GM19455 (cell line): ENCODE measurements around the gene EFCC1.

Source experiments
- ATAC-seq: cut with Tn5 transposase; IDR thresholded peaks from one replicate; pipeline ENCODE4 v1.9.1; 2021; ENCODE audit not compliant: unreplicated experiment

Gene EFCC1

DNA sequence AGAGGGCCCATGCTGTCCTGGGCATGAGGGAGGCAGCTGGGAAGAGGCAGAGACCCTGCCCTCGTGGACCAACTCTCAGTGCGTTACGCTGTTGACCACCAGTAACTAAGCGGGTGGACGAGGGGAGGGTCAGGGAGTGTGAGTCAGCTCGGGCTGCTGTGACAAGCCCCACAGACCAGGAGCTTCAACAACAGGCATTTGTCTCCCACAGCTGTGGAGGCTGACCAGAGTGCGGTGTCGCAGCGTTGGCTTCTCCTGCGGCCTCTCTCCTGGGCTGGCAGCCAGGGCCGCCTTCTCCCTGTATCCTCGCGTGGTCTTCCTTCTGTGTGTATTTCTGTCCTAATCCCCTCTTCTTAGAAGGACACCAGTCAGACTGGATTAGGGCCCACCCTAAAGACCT lies 13.0 kb downstream of the EFCC1 start:
- ATAC-seq, result no peak

DNA sequence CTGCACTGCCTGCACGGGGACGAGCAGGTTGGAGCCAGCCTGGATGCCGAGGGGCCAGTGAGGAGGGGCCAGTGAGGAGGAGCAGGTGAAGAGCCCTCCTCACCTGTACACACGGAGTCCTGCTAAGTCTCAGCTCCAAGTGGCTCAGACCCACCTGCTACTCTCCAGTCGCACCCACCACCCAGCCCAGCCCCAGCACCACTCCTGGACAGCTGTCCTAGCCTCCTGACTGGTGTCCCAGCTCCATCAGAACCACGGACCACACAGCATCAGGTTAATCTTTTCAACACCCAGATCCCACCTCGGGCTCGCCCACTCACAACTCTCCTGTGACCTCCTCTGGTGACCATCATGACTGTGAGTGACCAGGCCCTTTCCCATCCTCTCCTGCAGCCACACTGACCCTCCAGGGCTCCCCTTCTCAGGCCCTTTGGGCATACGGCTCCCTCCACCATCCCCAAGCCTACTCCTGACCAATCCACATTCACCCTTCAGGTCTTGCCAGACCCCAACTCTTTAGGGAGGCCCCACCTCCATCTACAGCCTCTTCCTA lies 13.8 kb downstream of the EFCC1 start:
- no peak for ATAC-seq

DNA sequence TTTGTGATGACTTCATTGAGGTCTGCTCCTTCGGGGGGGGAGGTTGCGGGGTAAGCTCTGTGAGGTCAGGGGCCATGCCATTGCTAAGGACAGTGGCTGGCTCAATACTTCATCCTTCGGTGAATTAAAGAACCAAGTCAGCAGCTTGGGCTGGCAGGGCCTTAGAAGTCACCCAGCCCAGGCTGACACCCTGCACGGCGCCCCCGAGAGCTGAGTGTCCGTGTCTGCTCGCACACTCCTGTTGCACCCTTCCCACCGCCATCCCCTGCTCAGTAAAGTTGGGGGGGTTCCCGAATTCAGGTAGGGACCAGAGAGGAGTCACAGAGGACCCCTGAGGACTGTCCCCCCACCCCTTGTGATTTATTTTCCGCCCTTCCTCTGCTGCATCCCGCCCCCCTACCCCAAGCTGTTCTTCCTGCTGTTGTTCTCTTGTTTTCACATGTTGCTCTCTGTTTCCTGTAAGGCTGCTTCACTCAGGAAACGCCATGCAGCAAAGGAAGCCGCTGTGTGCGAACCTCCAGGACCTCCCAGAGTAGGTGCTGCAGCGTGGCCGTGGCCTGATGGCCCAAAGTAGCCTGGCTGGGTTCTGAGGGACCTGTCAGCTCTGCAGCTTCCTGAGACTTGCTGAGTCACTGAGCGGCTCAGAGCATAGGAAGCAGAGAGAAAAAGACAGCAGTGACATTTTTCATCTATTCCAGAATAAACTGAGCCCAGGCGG lies 14.4 kb downstream of the EFCC1 start:
- ATAC-seq, result no peak

DNA sequence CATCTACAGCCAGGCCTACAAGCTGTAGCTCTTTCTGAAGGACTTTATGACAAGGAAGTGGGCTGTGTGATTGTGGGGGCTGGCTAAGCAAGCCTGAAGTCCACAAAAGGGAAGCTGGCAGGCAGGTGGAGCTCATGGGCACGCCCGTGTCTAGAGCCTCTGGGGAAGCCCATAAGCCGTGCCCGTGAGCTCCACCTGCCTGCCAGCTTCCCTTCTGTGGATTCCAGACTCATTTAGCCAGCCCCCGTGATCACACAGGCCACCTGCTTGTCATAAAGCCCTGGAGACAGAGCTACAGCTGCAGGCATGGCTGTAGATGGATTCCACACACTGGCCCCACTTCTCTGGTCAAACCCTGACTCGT lies 15.2 kb downstream of the EFCC1 start:
- no peak for ATAC-seq

DNA sequence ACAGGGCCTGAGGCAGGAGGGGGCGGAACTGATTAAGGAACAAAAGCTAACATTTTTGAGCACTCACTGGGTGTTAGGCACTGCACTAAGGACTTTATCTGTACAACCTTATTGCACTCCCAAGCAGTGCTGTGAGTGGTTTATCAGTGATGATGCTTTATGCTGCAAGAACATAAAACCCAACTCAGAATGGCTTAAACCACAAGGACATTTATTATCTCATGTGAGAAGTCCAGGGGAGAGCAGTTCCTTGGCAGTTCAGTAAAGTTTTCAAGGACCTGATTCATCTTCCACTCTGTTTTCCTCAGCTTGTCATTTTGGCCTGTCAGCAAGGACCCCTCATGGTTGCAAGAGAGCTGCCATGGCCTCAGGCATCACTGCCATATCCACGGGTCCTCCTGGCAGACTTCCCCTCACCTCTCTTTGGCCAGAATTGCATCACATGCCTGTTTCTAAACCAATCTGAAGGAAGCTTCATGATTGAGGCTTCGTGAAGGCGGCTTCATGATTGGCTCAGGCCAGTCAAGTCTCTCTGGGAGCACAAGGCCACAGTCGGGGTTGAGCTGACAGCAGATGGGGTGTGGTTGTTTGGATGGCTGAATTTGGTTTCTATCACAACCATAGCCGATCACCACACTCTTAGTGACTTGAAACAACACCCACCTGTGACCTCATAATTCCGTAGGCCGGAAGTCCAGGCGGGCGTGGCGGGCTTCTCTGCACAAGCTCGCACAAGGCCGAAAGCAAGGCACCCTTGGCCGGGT lies 15.8 kb downstream of the EFCC1 start:
- ATAC-seq, result no peak

DNA sequence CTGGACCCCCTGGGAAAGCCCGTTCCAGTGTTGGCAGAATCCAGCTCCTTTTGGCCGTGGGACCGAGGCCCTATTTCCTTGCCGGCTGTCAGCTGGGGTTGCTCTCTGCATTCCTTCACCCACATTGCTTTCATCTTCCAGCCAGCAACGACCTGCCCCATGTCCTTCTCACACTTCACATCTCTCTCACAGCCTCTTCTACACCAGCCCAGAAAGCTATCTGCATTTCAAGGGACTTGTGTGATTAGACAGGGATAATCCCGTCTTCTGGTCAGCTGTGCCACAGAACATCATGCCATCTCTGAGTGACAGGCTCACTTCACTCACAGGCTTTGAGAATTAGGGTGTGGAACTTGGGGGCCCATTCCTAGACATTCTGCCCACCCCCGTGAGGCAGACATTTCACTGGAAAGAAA lies 16.4 kb downstream of the EFCC1 start:
- no peak for ATAC-seq

DNA sequence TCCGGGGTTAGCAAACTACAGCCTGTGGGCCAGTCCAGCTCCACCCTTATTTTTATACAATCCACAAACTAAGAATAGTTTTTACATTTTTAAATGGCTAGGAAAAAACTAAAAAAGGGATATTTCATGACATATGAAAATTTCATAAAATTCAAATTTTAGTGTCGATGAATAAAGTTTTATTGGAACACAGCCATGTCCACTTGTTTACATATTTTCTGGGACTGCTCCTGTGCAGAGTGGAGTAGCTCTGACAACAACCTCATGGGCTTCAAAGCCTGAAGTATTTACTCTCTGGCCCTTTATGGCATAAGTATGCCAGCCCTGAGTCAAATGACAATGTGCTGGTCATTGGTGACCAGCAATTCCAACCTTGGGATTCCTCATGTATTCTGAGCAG lies 17.2 kb downstream of the EFCC1 start:
- ATAC-seq, result no peak

DNA sequence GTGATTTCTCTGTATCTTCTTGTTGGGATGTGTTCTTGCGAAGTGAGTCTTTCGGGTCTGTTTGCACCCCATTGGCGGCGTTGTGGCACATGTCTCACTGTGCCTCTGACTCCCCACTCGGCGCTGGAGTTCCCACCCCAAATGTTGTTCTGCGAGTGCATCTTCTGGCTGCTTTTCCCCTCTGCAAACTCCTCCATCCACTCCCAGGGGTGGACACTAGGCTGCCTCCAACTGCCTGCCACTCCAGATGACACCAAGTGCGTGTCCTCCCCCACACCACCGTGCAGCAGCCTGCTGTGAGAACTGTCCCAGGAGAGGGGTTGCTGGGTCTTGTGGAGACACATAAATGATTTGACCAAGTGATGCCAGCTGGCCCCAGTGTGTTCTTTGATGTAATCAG lies 17.6 kb downstream of the EFCC1 start:
- ATAC-seq, result no peak

DNA sequence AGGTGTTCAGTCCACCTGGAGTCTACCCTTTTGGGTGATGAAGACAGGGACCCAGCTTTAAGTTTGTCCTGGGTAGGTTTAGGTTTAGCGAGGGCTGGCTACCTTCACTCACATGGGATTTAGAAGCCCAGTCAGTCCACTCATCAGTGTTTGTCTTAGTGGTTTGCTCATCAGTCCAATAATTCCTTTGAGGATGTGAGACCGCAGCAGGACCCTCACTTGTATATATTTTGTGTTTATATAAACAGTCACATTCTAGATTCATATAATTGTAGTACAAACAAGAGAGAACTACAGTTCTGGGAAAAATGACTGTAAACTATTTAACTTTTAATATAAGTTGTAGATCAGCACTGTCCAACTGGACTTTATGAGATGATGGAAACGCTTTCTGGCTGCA lies 18.2 kb downstream of the EFCC1 start:
- no peak for ATAC-seq

DNA sequence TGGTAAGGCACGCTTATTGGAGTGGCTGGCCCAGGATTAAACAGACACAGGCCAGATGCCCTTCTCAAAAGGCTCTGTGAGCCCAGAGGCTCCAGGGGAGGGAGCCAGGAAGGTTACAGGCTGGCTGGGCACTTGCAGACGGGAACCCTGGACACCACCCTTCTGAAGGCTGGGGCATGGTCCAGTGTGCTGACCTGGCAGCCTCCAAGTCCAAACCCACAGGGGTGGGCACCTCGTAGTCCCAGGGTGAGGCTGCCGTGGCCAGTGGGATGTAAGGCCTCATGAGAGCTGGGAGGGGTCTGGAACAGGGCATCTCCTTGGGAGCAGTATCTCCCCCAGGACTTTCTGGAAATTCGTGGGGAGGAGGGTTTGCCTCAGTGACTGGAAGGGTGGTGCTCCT lies 19.6 kb downstream of the EFCC1 start:
- ATAC-seq, result no peak

DNA sequence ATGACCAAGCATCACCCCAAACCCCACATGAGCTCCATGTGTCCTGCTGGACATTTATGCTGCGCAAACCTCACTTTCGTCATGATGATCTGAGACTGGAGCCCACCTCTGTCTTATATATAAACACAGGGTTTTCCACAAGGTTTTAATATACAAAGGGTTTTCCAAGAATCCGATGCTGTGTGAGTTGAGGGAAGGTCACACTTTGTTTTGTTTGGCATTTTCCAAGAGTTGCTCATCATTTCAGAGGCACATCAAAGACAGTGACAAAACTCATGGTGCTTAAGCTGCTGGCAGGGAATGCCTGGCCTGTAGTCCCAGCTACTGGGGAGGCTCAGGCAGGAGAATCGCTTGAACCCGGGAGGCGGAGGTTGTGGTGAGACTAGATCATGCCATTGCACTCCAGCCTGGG lies 20.0 kb downstream of the EFCC1 start:
- no peak for ATAC-seq

DNA sequence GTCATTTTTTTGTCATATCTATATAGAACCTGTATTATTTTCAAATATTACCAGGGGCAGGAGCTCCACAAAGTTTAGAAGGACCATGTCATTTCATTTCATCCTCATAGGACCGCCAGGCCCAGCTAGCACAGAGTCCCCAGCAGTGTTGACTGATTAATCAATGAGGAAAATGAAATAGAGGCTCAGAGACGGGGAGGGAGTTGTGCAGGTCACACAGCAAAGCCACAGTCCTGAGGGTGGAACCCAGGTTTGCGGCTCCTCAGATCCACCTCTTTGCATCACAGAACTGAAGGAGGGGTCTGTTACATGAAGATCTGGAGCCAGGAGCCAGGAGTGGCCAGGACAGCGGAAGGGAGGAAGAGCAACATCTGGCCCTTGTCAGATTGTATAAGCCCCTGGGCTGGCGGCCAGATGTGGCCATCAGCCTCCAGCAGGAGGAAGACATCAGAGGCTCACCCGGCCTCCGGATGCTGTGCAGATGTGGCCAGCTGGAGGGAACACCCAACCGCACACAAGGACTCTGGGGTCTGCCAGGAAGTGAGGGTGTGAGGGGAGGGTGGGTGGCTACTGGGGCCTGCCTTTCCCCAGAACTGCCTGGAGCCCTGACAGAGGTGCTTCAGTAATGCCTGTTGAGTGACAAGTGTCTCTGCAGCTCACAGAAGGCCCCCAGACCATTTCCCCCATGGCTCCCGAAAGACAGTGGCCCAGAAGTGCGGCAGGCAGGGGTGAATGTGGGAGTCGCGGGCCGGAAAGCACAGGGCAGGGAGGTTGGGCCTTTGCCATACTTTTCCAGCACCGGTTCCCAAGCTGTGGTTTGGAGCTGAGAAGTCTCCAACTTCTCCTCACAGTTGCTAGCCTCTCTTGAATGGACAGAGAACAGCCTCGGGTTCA lies 21.3 kb downstream of the EFCC1 start:
- ATAC-seq, result no peak

DNA sequence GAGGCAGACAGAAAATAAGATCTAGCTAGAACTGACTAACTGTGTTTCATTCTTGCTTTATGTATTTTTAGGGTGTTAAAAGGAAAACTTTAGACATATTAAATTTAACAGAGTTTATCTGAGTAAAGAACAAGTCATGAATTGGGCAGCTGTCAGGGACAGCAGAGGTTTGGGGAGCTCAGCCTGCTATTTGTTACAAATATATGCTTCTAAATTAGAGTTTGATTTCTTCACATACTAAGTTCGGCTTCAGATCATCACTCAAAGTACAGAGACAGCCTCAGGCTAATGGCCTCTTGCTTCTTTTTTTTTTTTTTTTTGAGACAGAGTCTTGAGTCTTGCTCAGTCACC lies 21.9 kb downstream of the EFCC1 start:
- no peak for ATAC-seq

DNA sequence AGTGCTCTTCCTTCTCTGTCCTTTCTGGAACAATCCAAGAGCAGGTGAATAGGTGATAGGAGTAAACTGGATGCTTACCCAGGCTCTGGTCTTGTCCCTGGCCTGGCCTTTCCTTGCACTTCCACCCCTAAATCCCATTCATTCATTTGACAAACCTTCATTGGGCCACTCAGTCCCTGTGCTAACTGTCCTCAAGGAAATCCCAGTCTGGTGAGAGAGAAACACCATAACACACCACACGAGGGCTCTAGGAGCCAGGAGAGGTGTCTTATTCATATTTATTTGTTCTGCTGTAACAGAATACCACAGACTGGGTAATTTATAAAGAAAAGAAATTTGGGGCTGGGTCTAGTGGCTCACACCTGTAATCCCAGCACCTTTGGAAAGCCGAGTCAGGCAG lies 22.8 kb downstream of the EFCC1 start:
- ATAC-seq, result no peak

DNA sequence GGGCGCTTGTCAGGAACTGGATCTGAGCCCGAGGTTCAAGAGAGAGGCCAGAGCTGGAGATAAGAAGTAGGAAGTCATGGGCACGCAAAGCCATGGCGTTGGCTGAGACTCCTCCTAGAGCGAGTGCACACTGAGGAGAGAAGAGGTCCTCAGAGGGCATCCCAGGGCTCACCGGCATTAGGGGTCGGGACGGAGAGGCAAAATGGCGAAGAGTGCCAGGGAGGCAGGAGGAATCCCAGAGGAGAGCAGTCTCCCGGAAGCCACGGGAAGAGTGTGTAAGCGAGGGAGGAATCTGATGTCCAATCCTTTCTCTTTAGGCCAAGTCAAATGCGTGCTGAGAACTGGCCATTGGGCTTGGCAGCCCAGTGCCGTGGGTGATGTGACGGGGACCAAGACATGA lies 24.0 kb downstream of the EFCC1 start:
- no peak for ATAC-seq

DNA sequence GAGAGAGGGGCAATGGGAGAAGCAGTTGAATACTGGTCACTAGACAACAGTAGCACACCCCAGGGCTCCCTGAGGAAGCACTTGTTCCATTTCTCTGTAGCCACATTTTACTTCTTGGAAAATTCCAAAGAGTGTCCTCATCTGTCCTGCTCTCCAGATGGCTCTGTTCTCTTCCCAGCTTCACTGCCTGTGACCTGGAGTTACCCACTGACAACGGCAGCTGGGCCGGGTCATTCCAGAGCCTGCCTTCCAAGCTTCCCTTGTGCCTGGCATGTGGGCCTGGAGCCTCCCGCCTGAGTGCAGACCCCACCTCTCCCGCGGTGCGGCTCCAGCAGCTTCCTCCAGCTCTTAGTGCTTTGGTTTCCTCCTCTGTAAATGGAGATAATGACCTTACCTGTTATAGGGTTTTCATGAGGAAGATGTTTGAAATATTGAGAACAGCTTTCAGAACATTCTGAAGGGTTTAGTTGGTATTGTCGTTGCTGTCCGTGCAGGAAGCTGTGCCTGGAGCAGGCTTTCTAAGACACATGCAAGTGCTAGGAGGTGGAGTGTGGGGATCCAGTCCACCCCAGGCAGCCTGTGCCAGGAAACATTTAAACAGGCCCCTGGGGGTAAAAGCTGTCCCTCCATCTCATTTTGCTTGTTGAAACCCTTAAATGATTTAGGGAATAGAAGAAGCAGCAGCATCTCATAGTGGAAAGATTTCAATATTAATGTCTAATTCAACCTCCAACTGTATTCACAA lies 24.8 kb downstream of the EFCC1 start:
- ATAC-seq, result no peak

DNA sequence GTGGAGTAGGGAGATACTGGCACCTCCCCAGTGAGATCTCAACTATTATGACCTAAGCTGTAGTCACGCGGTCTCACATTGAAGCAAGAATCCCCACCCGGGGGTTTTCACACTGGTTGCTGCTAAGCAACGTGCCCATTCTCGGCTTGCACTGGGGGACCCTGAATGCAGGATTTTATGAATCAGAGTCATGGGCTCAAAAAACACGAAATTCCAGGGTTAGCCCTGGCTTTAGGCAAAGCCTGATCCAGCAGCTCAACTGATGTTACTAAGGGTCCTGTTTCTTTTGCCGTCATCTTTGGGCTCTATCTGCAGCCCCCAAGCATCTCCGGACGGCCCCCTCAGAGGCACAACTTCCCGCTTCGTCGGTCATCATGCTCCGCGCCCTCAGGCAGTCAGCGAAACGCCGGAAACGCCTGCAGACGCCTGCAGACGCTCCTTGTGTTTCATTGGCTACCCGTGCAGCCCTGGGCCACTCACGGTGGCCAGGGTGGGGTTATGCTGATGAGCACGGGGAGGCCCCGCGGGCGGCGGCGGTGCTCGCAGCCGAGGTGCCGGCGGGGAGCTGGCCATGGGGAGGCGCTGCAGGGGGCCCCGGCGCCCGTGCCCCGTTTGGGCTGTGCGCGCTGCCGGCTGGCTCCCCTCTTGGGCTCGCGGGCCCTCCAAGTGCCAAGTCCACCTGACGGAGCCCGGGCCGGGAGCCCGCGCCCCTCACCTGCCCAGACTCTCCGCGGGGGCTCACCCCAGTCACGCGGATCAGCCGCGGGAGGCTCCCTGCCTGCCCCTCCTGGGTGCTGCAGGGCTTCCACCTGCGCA lies 25.8 kb downstream of the EFCC1 start:
- ATAC-seq, result peak; percentile 94

DNA sequence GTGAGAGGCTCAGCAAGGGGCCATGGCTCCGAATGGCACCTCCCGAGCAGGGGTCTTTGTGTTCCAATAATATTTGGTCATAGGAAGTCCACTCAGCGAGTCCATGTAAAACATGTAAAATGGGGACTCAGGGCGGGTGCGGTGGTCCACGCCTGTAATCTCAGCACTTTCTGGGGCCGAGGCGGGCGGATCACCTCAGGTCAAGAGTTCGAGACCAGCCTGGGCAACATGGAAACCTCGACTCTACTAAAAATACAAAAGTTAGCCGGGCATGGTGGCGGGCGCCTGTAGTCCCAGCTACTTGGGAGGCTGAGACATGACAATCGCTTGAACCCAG lies 26.4 kb downstream of the EFCC1 start:
- no peak for ATAC-seq

DNA sequence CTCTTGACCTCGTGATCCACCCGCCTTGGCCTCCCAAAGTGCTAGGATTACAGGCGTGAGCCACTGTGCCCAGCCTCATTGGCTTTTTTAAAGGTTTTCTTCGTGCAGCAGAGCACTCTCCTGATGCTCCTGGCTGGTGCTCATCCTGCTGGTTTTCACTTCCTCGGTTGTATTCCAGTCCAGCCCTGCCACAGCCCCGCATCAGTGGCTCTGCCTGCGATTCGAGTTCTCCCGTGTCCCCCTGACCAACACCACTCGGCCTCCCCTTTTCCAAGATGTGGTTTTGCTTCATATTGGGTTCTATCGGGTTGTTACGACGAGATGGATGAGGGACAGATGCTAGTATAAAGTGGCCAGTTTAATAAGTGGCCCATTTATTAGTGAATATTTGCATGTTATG lies 27.8 kb downstream of the EFCC1 start:
- ATAC-seq, result no peak

DNA sequence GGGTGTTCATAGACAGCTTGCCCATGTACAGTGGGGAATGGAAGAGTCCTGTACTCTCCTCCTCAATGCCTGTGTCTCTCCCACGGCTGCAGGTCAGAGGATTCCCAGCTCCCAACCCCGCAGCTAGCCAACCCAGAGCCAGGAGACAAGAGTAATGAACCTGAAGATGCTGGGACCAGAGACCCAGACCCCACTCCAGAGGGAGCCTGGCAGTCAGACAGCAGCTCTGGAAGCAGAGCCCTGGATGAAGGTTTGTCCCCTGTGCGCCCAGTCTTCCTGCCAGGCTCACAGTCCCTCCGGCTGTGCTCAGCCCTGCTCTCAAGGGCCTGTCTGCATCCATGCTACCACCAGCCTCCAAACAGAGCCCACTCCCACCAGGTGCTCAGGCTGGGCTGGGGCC lies 29.5 kb downstream of the EFCC1 start:
- ATAC-seq, result no peak
